K562 (cell line): ENCODE data around the gene FASTK. TPM values are rescaled to one million over a fixed set of nuclear protein-coding genes. Genes with fewer than 3 reads are reported as not detected.

Experiments
- ATAC-seq: fragments of 200-7000 bp; cut with Tn5 transposase; 3 replicates; pipeline ENCODE4 v1.9.1; 2020; ENCODE audit warnings: moderate library complexity
- BruUV-seq: library from RNA; stranded (reverse); fragments of 400-500 nt; replicated peaks from 2 replicates; lab custom pipeline; 2021; lab: Mats Ljungman, UMichigan
- CTCF ChIA-PET: fragments of 300-600 bp; formaldehyde crosslinking; extraction: SDS; loops from one replicate; lab custom pipeline; 2021; ENCODE audit warnings: low intra/inter-chr PET ratio; lab: Yijun Ruan, JAX
- POLR2A ChIA-PET: fragments of 300-600, 350-650 bp; sonication (Branson Sonifier 250); formaldehyde crosslinking; extraction: SDS; loops from one replicate; lab custom pipeline; 2021; ENCODE audit warnings: antibody characterized with exemption, inconsistent platforms; lab: Yijun Ruan, JAX
- DNase-seq, 4 experiments: peaks; one replicate each; pipeline versions ENCODE4 v3.0.0 to v3.0.0-alpha.2; 2011 to 2018; ENCODE audit warnings: low spot score in 3 of 4, mixed read lengths in 3 of 4; ENCODE audit errors: extremely low read depth in 1 of 4
- FAIRE-seq: peaks from 2 replicates; lab custom pipeline; 2011; peaks lifted over from hg19 to GRCh38; lab: Jason Lieb, UNC
- H2AFZ ChIP-seq: 2 replicates; pipeline ENCODE4 v1.6.0; 2011; ENCODE audit warnings: low read depth, low read length, control low read depth, inconsistent platforms
- H3K27ac ChIP-seq: fragments of 200-600 bp; 3 replicates; pipeline ENCODE4 v1.8.0; 2011; ENCODE audit warnings: low read depth, mild to moderate bottlenecking, control low read depth, inconsistent platforms, low read length, moderate library complexity, mixed read lengths; ENCODE audit errors: extremely low read depth
- H3K27me3 ChIP-seq, 2 experiments: fragments of 300-600 bp in 1 of 2; 2 replicates in 1 of 2; 3 replicates in 1 of 2; pipeline versions ENCODE4 v1.6.0 to v1.8.0; 2011; ENCODE audit warnings: inconsistent platforms in 2 of 2, low read length in 2 of 2, mild to moderate bottlenecking in 1 of 2, mixed read lengths in 1 of 2, moderate library complexity in 1 of 2; ENCODE audit not compliant: control insufficient read depth in 2 of 2, insufficient read depth in 2 of 2
- H3K36me3 ChIP-seq: fragments of 300-600 bp; 3 replicates; pipeline ENCODE4 v1.8.0; 2011; ENCODE audit warnings: mild to moderate bottlenecking, low read length, inconsistent platforms; ENCODE audit not compliant: control insufficient read depth, insufficient read depth
- H3K4me1 ChIP-seq, 2 experiments: fragments of 200-600 bp in 1 of 2; replicated peaks in 1 of 2; 2 replicates in 1 of 2; 3 replicates in 1 of 2; pipeline versions ENCODE4 v1.5.1 to v1.8.0; 2011; ENCODE audit warnings: inconsistent platforms in 2 of 2, low read length in 2 of 2, mild to moderate bottlenecking in 1 of 2, mixed read lengths in 1 of 2, moderate library complexity in 1 of 2; ENCODE audit not compliant: control insufficient read depth in 2 of 2, insufficient read depth in 2 of 2
- H3K4me2 ChIP-seq: 2 replicates; pipeline ENCODE4 v1.6.1; 2011; ENCODE audit warnings: low read length, control low read depth, inconsistent platforms, mixed read lengths; ENCODE audit not compliant: insufficient read depth
- H3K4me3 ChIP-seq: fragments of 200-600 bp; sonication (generic), shearing (Covaris generic); 2 replicates; pipeline ENCODE4 v1.5.1; 2016; ENCODE audit warnings: control low read depth, inconsistent platforms
- H3K79me2 ChIP-seq: fragments of 200-600 bp; 3 replicates; pipeline ENCODE4 v1.8.0; 2011; ENCODE audit warnings: low read length, inconsistent platforms; ENCODE audit not compliant: control insufficient read depth, insufficient read depth
- H3K9ac ChIP-seq, 2 experiments: 2 replicates each; pipeline versions ENCODE4 v1.6.0 to v1.6.1; 2011; ENCODE audit warnings: low read depth in 2 of 2, low read length in 2 of 2, control low read depth in 1 of 2, inconsistent platforms in 1 of 2, mild to moderate bottlenecking in 1 of 2, mixed read lengths in 1 of 2; ENCODE audit not compliant: insufficient read depth in 1 of 2
- H3K9me1 ChIP-seq: one replicate; pipeline ENCODE4 v1.6.0; 2011; ENCODE audit warnings: inconsistent platforms, mild to moderate bottlenecking, low read length, moderate library complexity; ENCODE audit not compliant: control insufficient read depth, insufficient read depth
- H3K9me3 ChIP-seq: replicated peaks from 2 replicates; pipeline ENCODE4 v1.5.1; 2011; ENCODE audit warnings: low read depth, low read length, inconsistent platforms; ENCODE audit not compliant: control insufficient read depth, insufficient read depth
- H4K20me1 ChIP-seq: replicated peaks from 2 replicates; pipeline ENCODE4 v1.6.1; 2011; ENCODE audit warnings: low read length, inconsistent platforms, mixed read lengths; ENCODE audit not compliant: control insufficient read depth, insufficient read depth
- ARNT ChIP-seq, 2 experiments: fragments of 450-650 bp; IDR thresholded peaks; 2 replicates each; pipeline ENCODE4 v1.6.1; 2016; ENCODE audit warnings: mild to moderate bottlenecking in 1 of 2
- ATF1 ChIP-seq, 2 experiments: fragments of 450-650 bp in 1 of 2; IDR thresholded peaks; 2 replicates each; pipeline ENCODE4 v1.6.1; 2016; ENCODE audit warnings: missing compliant biosample characterization in 1 of 2, missing genetic modification characterization in 1 of 2
- CCNT2 ChIP-seq: IDR thresholded peaks from 2 replicates; pipeline ENCODE4 v1.6.1; 2011; ENCODE audit warnings: borderline replicate concordance, low read depth, mild to moderate bottlenecking, moderate library complexity, mixed read lengths, low read length; ENCODE audit not compliant: insufficient read length; ENCODE audit errors: extremely low read depth
- FOSL1 ChIP-seq: fragments of 200-800 bp; sonication (Bioruptor generic); conservative IDR thresholded peaks from 2 replicates; pipeline ENCODE4 v1.6.1; 2016; ENCODE audit warnings: missing genetic modification characterization, missing compliant biosample characterization
- FOXK1 ChIP-seq: sonication (generic); formaldehyde crosslinking; IDR thresholded peaks from 2 replicates; pipeline ENCODE4 v1.8.0; 2022; ENCODE audit warnings: missing genetic modification reagents, mild to moderate bottlenecking, borderline replicate concordance
- SMAD4 ChIP-seq: fragments of 250-450 bp; sonication (Bioruptor Pico); conservative IDR thresholded peaks from 2 replicates; pipeline ENCODE4 v1.8.0; 2021; ENCODE audit warnings: inconsistent platforms, mild to moderate bottlenecking, moderate library complexity
- TOE1 ChIP-seq, 2 experiments: fragments of 450-650 bp in 1 of 2; sonication (generic) in 1 of 2; formaldehyde crosslinking in 1 of 2; IDR thresholded peaks; 2 replicates each; pipeline versions ENCODE4 v1.7.1 to v1.8.0; 2016 to 2022; ENCODE audit warnings: borderline replicate concordance in 2 of 2, mild to moderate bottlenecking in 2 of 2, antibody characterized with exemption in 1 of 2, inconsistent platforms in 1 of 2, low read depth in 1 of 2, missing genetic modification reagents in 1 of 2, moderate library complexity in 1 of 2
- ZNF146 ChIP-seq: IDR thresholded peaks from one replicate; pipeline ENCODE4 v1.6.1; 2018; ENCODE audit warnings: missing compliant biosample characterization; ENCODE audit not compliant: unreplicated experiment
- ZNF23 ChIP-seq: fragments of 250-450 bp; sonication (Bioruptor Pico); IDR thresholded peaks from 2 replicates; pipeline ENCODE4 v1.4.0; 2020; ENCODE audit warnings: mild to moderate bottlenecking
- ZNF24 ChIP-seq: fragments of 450-650 bp; IDR thresholded peaks from 2 replicates; pipeline ENCODE4 v1.6.1; 2016
- ZNF707 ChIP-seq: fragments of 250-450 bp; sonication (Bioruptor Pico); conservative IDR thresholded peaks from 2 replicates; pipeline ENCODE4 v1.8.0; 2022; ENCODE audit warnings: inconsistent platforms, mild to moderate bottlenecking, moderate library complexity
- WGBS: fragments of 100-300 bp; shearing (Covaris generic); methylation state at CpG from one replicate; pipeline ENCODE4 v1.1.6; 2016; ENCODE audit warnings: low coverage, mixed read lengths; ENCODE audit not compliant: insufficient coverage; ENCODE audit errors: missing lambda C conversion rate; 5-methylcytosine and 5-hydroxymethylcytosine counted together
- in situ Hi-C: fragments of 300-500 bp; cut with MboI; formaldehyde crosslinking; loops from 4 replicates; pipeline ENCODE4 v1.15.0; 2018; ENCODE audit warnings: inconsistent platforms, mixed read lengths
- intact Hi-C: fragments of 100-400 bp; cut with micrococcal nuclease; formaldehyde crosslinking; loops from 2 replicates; pipeline ENCODE4 v1.14.2; 2022
- polyA plus RNA-seq, 8 experiments: library from polyadenylated mRNA; depleted of rRNA in 4 of 8; stranded (reverse) in 5 of 8; unstranded in 3 of 8; fragments of >200 nt; fragmentation: Nextera tagmentation in 2 of 8; fragmentation: Illumina TruSeq in 1 of 8; extraction: Ambion mirVana in 2 of 8; extraction: Trizol in 1 of 8; gene quantifications; 2 replicates each; pipeline versions ENCODE4 v1.2.1 to v1.2.3, GENCODE V29; 2011 to 2014; ENCODE audit warnings: inconsistent platforms in 1 of 8, missing spikeins in 1 of 8
- total RNA-seq, 7 experiments: library from RNA; depleted of rRNA in 6 of 7; stranded (reverse); fragments of >200 nt in 6 of 7; fragmentation: Illumina TruSeq in 2 of 7; extraction: Trizol in 2 of 7; gene quantifications; 2 replicates each; pipeline versions ENCODE4 v1.2.1 to v1.2.3, GENCODE V29; 2011 to 2021; ENCODE audit warnings: low replicate concordance in 1 of 7
- TF ChIP-seq, protein P1 (sequence below): fragments of 200-800 bp; sonication (Bioruptor generic); IDR thresholded peaks from 2 replicates; pipeline ENCODE4 v1.6.1; 2017; ENCODE audit warnings: missing genetic modification characterization, missing compliant biosample characterization
- TF ChIP-seq, protein P2 (sequence below): sonication (generic); formaldehyde crosslinking; IDR thresholded peaks from 2 replicates; pipeline ENCODE4 v1.8.1; 2023; ENCODE audit warnings: mild to moderate bottlenecking, missing genetic modification reagents, moderate library complexity

Gene FASTK
- total and polyA plus RNA-seq, 9 of the 15 experiments (the other 6 are each of a cell fraction or from before 2014, with no cell fraction given) = 0.51 to 150 (median 48.2) TPM

DNA sequence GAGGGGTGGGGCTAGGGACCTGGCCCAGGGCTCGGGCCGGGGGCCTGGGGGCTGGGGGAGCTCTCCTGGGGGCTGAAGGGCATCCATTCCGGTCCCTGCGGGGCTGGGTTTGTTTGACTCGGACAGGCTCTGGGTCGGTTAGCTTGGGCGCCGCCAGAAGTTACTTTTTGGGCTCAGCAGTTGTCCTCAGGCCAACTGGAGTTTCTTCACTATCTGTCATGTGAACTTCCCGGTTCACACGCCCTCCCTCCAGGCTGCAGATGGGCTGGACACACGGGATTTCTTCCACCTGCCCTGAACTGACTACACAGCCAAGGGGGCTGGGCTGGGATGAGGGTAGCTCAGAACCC, 17.4 kb downstream of the FASTK start (continued):
- TF ChIP-seq, protein P1, sequence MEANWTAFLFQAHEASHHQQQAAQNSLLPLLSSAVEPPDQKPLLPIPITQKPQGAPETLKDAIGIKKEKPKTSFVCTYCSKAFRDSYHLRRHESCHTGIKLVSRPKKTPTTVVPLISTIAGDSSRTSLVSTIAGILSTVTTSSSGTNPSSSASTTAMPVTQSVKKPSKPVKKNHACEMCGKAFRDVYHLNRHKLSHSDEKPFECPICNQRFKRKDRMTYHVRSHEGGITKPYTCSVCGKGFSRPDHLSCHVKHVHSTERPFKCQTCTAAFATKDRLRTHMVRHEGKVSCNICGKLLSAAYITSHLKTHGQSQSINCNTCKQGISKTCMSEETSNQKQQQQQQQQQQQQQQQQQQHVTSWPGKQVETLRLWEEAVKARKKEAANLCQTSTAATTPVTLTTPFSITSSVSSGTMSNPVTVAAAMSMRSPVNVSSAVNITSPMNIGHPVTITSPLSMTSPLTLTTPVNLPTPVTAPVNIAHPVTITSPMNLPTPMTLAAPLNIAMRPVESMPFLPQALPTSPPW (CRISPR knock-in tag) = peak; percentile 44
- peak; percentile 60 for TF ChIP-seq FOSL1 (tag)

DNA sequence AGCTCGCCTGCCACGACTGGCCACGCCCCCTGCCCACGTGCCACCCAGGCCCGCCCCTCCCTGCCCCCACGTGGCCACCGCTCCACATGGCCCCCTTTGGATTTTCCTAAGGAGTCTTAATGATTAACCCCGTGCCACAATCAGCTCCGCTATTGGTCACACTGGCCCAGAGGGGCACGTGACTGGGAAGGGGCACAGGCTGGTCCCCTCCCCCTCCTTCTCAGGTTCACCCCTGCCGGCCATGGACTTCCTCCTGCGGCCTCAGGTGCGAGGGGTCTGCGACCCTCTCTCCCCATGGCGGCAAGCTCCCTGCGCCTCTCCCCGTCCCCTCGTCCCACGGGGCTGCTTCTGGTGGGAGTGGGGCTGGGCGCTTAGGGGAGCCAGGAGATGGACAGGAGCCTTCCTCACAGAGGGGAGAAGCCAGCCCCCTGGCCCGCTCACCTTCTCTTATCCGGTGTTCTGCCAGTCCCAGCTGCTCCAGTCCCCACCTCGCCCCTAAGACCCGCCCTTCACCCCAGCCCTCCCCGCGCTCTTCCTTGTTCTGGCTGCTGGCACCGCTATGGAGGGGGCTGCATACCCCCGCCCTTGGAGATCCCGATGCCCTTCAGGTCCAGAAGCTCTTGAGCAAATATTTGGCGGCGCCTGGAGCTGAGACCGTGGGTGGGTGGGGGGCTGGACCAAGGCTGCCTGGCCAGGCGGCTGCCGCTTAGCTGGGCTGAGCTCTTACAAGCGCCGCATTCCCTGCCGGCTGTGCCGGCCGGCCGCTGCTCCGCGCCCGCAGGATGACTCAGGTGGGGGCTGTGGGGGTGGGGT, 18.0 kb downstream of the FASTK start:
- CTCF ChIA-PET = no interaction called here
- TF ChIP-seq FOXK1 (CRISPR knock-in tag) = 0 out of 2 replicates have a peak, but pooled peaks have one; percentile 50
- no peak for TF ChIP-seq ZNF24
- peak; percentile 50 for TF ChIP-seq CCNT2
- no peak for TF ChIP-seq ATF1 (CRISPR knock-in tag; IDR thresholded peaks at IDR 0.05)
- TF ChIP-seq ATF1 (tag; IDR thresholded peaks at IDR 0.05) = peak; percentile 51
- peak; percentile 54; the same call in 1 of the 2 replicates for TF ChIP-seq TOE1 (IDR thresholded peaks at IDR 0.05; ENCODE audit: borderline replicate concordance)
- no peak for TF ChIP-seq TOE1 (CRISPR knock-in tag; IDR thresholded peaks at IDR 0.05; ENCODE audit: borderline replicate concordance, low read depth)
- no peak for TF ChIP-seq ZNF146 (CRISPR knock-in tag)
- no peak; a peak in 1 of 4 replicates for TF ChIP-seq ARNT (IDR thresholded peaks at IDR 0.05)
- no peak for TF ChIP-seq SMAD4
- TF ChIP-seq, protein P2, sequence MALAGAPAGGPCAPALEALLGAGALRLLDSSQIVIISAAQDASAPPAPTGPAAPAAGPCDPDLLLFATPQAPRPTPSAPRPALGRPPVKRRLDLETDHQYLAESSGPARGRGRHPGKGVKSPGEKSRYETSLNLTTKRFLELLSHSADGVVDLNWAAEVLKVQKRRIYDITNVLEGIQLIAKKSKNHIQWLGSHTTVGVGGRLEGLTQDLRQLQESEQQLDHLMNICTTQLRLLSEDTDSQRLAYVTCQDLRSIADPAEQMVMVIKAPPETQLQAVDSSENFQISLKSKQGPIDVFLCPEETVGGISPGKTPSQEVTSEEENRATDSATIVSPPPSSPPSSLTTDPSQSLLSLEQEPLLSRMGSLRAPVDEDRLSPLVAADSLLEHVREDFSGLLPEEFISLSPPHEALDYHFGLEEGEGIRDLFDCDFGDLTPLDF (CRISPR knock-in tag) = no peak
- no peak for TF ChIP-seq ZNF23 (CRISPR knock-in tag)
- TF ChIP-seq ZNF707 = no peak

More for the DNA sequence above, 18.0 kb downstream of the FASTK start:
- POLR2A ChIA-PET = interaction anchor here (0.6 to 2.7 kb wide), 13 partner anchors 9 to 720 kb away, joined by 3 to 9 read pairs (median 5); partner anchors contain the start of gene FASTK
- Histone ChIP-seq H3K9me3 (no peaks in the 10 kb centered on the region), H3K4me3 (peak overlapping the region; percentile 84), H3K27me3 (no peaks in the 10 kb centered on the region), H4K20me1 (peaks cover 10% of the 10 kb centered on the region), H3K79me2 (peaks cover 68% of the 10 kb centered on the region), H3K36me3 (peaks cover 53% of the 10 kb centered on the region), H3K9ac (peak overlapping the region; percentile 85 to 91), H3K4me1 (peaks cover 42 to 81% of the 10 kb centered on the region in 2 experiments), H2AFZ (peak overlapping the region; percentile 55), H3K4me2 (peak overlapping the region; percentile 94), H3K27ac (peak overlapping the region; percentile 90), H3K9me1 (no peaks in the 10 kb centered on the region)
- in situ Hi-C loops = no loop called here
- DNase-seq (peak; percentile 91 to 96 (median 94)), ATAC-seq (peak; percentile 65), FAIRE-seq (no peak)
- BruUV-seq = TSS peak; percentile 83
- 1% methylated on average over 43 of the region's 43 CpGs for WGBS
- intact Hi-C loops = no loop called here
